Measurements from ENCODE around the gene VN1R2. TPM values are rescaled to one million over a fixed set of nuclear protein-coding genes. Genes with fewer than 3 reads are reported as not detected.

The VN1R2 gene, protein sequence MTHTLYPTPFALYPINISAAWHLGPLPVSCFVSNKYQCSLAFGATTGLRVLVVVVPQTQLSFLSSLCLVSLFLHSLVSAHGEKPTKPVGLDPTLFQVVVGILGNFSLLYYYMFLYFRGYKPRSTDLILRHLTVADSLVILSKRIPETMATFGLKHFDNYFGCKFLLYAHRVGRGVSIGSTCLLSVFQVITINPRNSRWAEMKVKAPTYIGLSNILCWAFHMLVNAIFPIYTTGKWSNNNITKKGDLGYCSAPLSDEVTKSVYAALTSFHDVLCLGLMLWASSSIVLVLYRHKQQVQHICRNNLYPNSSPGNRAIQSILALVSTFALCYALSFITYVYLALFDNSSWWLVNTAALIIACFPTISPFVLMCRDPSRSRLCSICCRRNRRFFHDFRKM
- total RNA-seq: not detected in 2 replicates

DNA sequence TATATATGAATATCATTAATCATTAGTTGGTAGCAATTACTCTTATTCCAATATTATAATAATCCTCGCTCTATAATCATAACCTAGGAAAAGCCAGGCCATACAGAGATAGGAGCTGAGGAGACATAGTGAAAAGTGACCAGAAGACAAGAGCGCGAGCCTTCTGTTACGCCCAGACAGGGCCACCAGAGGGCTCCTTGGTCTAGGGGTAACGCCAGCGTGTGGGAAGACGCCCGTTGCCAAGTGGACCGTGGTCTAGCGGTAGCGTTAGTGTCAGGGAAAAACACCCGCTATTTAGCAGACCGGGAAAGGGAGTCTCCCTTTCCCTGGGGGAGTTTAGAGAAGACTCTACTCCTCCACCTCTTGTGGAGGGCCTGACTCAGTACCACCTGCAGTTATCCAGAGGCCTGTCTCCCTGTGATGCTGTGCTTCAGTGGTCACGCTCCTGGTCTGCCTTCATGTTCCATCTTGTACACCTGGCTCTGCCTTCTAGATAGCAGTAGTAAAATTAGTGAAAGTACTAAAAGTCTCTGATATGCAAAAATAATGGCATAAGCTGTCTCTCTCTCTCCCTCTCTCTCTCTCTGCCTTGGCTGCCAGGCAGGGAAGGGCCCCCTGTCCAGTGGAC, at the start of gene VN1R2:
Gene VN1R2 (plus strand): TSS at position 578 of the 628 bp plus-strand sequence. CDS start 84 bp downstream, outside the sequence.

GRCh38 chr19:53254411-53255341, 3.4 kb upstream of the VN1R2 start, which contains the start of gene ZNF677:
Gene ZNF677 (minus strand): TSS chr19:53254873. CDS start chr19:53251550, 3,323 bp downstream.

GRCh38 chr19:53267623-53268022, 9.5 kb downstream of the VN1R2 start, which contains the start of gene VN1R4:
Gene VN1R4 (minus strand): TSS chr19:53267723. CDS start chr19:53267665, 58 bp downstream.

Other genes with a start within 250 kb of the VN1R2 start
- gene ERVV-1, start 244.4 kb upstream of the VN1R2 start, total RNA-seq: under 0.01 TPM in 1 of 2 replicates, not detected in the other
- under 0.01 TPM in 1 of 2 replicates, not detected in the other for gene ERVV-2, start 213.6 kb upstream of the VN1R2 start, total RNA-seq
- 24.0 and 31.8 TPM in 2 replicates for gene ZNF160, start 154.9 kb upstream of the VN1R2 start, total RNA-seq
- gene ZNF415, start 125.4 kb upstream of the VN1R2 start, total RNA-seq: 11.3 and 13.7 TPM in 2 replicates
- 7.0 and 7.4 TPM in 2 replicates for gene ZNF347, start 99.2 kb upstream of the VN1R2 start, total RNA-seq
- gene ZNF665, start 64.9 kb upstream of the VN1R2 start, total RNA-seq: 4.4 and 5.7 TPM in 2 replicates
- gene ZNF677, start 3.4 kb upstream of the VN1R2 start, total RNA-seq: 8.8 and 10.4 TPM in 2 replicates
- gene VN1R4, start 9.4 kb downstream of the VN1R2 start, total RNA-seq: not detected in 2 replicates
- 7.1 and 8.0 TPM in 2 replicates for gene ZNF845, start 75.5 kb downstream of the VN1R2 start, total RNA-seq
- 4.4 and 10.0 TPM in 2 replicates for gene ZNF525, start 107.4 kb downstream of the VN1R2 start, total RNA-seq
- gene ZNF765, start 136.9 kb downstream of the VN1R2 start, total RNA-seq: 12.5 and 14.6 TPM in 2 replicates
- 14.2 and 15.4 TPM in 2 replicates for gene ZNF761, start 173.7 kb downstream of the VN1R2 start, total RNA-seq
- 4.3 and 4.5 TPM in 2 replicates for gene ZNF813, start 209.4 kb downstream of the VN1R2 start, total RNA-seq

Measured in smooth muscle cell of bladder (primary cell).